ENCODE results near the gene HEG1. TPM values are rescaled to one million over a fixed set of nuclear protein-coding genes. Genes with fewer than 3 reads are reported as not detected.

The HEG1 gene
- total and polyA plus RNA-seq, 2 of the 8 experiments (the other 6 are each of a cell fraction or from before 2014, with no cell fraction given) = 5.3 to 9.7 TPM

DNA sequence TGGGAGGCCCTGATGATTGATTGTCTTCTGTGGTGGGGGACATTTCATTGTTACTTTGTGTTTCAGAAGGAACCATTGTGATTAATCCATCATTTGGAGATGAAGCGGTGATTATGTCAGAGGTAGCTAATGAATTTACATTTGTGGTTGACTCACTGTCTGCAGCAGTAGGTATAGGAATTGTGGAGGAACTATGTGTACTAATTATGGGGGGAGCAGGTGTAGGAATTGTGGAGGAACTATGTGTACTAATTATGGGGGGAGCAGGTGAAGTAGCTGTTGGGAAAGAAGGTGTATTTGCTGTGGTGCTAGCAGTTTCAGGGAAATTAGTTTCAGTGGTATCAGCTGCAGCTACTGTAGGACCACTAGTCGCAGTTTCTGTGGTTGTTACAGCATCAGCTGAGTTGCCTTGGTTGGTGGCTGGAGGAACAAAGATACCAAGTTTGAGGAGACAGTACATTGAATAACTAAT, 128.2 kb downstream of the HEG1 start:
- Histone ChIP-seq H4K8ac (ENCODE audit: extremely low read depth, insufficient read depth, low read length) (no peak overlapping the region), H4K91ac (replicated peaks; ENCODE audit: insufficient read length, low read length) (no peak overlapping the region), H3K27me3 (replicated peaks in 1 of 4; ENCODE audit: control insufficient read depth in 3 of 4, extremely low read depth in 1 of 4, insufficient read depth in 3 of 4, low read length in 3 of 4) (no peaks in the 10 kb centered on the region; a peak in 1 of 7 replicates), H3K4me3 (ENCODE audit: extremely low read depth in 1 of 4, insufficient read depth in 2 of 4, low read depth in 3 of 4, low read length in 4 of 4) (no peak overlapping the region), H2BK12ac (ENCODE audit: low read depth, low read length) (no peak overlapping the region), H2BK120ac (replicated peaks; ENCODE audit: low read depth, low read length) (no peak overlapping the region), H3K9me3 (ENCODE audit: insufficient read depth in 2 of 2, low read depth in 1 of 2, low read length in 1 of 2) (no peaks in the 10 kb centered on the region), H3K9ac (replicated peaks in 1 of 4; ENCODE audit: extremely low read depth in 1 of 4, low read depth in 3 of 4, low read length in 3 of 4) (no peak overlapping the region), H3K18ac (ENCODE audit: extremely low read depth, low read length) (no peak overlapping the region), H3K4me2 (ENCODE audit: insufficient read depth in 1 of 2, low read depth in 2 of 2, low read length in 2 of 2) (no peak overlapping the region), H2BK5ac (ENCODE audit: low read depth, low read length) (no peak overlapping the region), H4K5ac (ENCODE audit: insufficient read length, low read depth, low read length) (no peak overlapping the region), H3K79me1 (ENCODE audit: low read depth, low read length) (no peaks in the 10 kb centered on the region), H3K23me2 (ENCODE audit: low read depth, low read length) (no peaks in the 10 kb centered on the region; the same call in 1 of the 2 replicates), H3K4me1 (replicated peaks in 1 of 4; ENCODE audit: control insufficient read depth in 3 of 4, insufficient read depth in 4 of 4, low read length in 3 of 4) (no peaks in the 10 kb centered on the region), H3K56ac (replicated peaks; ENCODE audit: insufficient read length, low read depth, low read length) (no peak overlapping the region), H3K79me2 (ENCODE audit: control insufficient read depth in 1 of 2, insufficient read depth in 2 of 2, low read length in 2 of 2) (no peaks in the 10 kb centered on the region), H2AFZ (ENCODE audit: low read length) (no peak overlapping the region), H3K36me3 (ENCODE audit: control insufficient read depth in 2 of 4, insufficient read depth in 4 of 4, low read length in 3 of 4) (no peaks in the 10 kb centered on the region), H2BK20ac (ENCODE audit: low read length) (no peak overlapping the region), H2BK15ac (ENCODE audit: low read length) (no peak overlapping the region), H4K20me1 (replicated peaks in 1 of 2; ENCODE audit: control insufficient read depth in 1 of 2, insufficient read depth in 2 of 2, low read length in 2 of 2) (no peaks in the 10 kb centered on the region), H3K4ac (replicated peaks; ENCODE audit: insufficient read length, low read depth, low read length) (no peak overlapping the region), H3K23ac (ENCODE audit: insufficient read length) (no peak overlapping the region), H2AK5ac (ENCODE audit: low read depth, low read length) (no peak overlapping the region), H3K14ac (ENCODE audit: insufficient read length) (no peak overlapping the region), H3K27ac (ENCODE audit: low read depth, low read length) (no peak overlapping the region)
- ChIA-PET POLR2A (ENCODE audit: partially characterized antibody) (interaction anchor here (2.5 kb wide), 1 partner anchor 167 kb away, joined by 8 read pairs; no protein-coding TSS in a partner anchor), CTCF (ENCODE audit: partially characterized antibody) (interaction anchor here (0.6 to 10.5 kb wide), 30 partner anchors 8 to 658 kb away, joined by 3 to 126 read pairs (median 4); partner anchors contain the start of gene MUC13)
- WGBS, 2 experiments (ENCODE audit: extremely low coverage in 1 of 2, insufficient coverage in 1 of 2, insufficient read length in 1 of 2, insufficient replicate concordance in 2 of 2, low coverage in 1 of 2, low lambda C conversion rate in 2 of 2, missing lambda C conversion rate in 1 of 2) = 94% methylated on average over 2 of the region's 2 CpGs; no CpG with 5 or more reads in 1 of the 2 experiments
- FAIRE-seq (no peak), DNase-seq (ENCODE audit: low read depth in 1 of 2, low spot score in 2 of 2) (no peak)
- no peak for TF ChIP-seq EGR1 (IDR thresholded peaks at IDR 0.05; ENCODE audit: borderline replicate concordance, low read depth, low read length)
- TF ChIP-seq, protein P1, sequence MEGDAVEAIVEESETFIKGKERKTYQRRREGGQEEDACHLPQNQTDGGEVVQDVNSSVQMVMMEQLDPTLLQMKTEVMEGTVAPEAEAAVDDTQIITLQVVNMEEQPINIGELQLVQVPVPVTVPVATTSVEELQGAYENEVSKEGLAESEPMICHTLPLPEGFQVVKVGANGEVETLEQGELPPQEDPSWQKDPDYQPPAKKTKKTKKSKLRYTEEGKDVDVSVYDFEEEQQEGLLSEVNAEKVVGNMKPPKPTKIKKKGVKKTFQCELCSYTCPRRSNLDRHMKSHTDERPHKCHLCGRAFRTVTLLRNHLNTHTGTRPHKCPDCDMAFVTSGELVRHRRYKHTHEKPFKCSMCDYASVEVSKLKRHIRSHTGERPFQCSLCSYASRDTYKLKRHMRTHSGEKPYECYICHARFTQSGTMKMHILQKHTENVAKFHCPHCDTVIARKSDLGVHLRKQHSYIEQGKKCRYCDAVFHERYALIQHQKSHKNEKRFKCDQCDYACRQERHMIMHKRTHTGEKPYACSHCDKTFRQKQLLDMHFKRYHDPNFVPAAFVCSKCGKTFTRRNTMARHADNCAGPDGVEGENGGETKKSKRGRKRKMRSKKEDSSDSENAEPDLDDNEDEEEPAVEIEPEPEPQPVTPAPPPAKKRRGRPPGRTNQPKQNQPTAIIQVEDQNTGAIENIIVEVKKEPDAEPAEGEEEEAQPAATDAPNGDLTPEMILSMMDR (IDR thresholded peaks at IDR 0.05; ENCODE audit: control extremely low read depth in 1 of 3, insufficient read depth in 1 of 3, low read depth in 1 of 3, low read length in 3 of 3) = no peak
- TF ChIP-seq BRCA1 (IDR thresholded peaks at IDR 0.05; ENCODE audit: low read depth, low read length) = no peak
- TF ChIP-seq USF2 (IDR thresholded peaks at IDR 0.05; ENCODE audit: low read length) = no peak
- TF ChIP-seq POU5F1 (IDR thresholded peaks at IDR 0.05; ENCODE audit: low read depth, low read length) = no peak
- no peak for TF ChIP-seq CBX5 (IDR thresholded peaks at IDR 0.05; ENCODE audit: low read depth, low read length)
- no peak for TF ChIP-seq PHF8 (conservative IDR thresholded peaks at IDR 0.05; ENCODE audit: low read depth, low read length)
- TF ChIP-seq SIRT6 (IDR thresholded peaks at IDR 0.05; ENCODE audit: low read length) = no peak
- no peak for TF ChIP-seq JUND (IDR thresholded peaks at IDR 0.05; ENCODE audit: low read length)
- TF ChIP-seq KDM1A (IDR thresholded peaks at IDR 0.05; ENCODE audit: borderline replicate concordance, low read length) = no peak
- TF ChIP-seq SIX5 (IDR thresholded peaks at IDR 0.05; ENCODE audit: low read depth, low read length) = no peak

Measured in H1 (cell line).